ENCODE data around the gene RAB8B. TPM values are rescaled to one million over a fixed set of nuclear protein-coding genes. Genes with fewer than 3 reads are reported as not detected.

RAB8B gene
- polyA plus RNA-seq, 1 donor from 2014 or later, result 87.1 TPM

GRCh38 chr15:63310646-63311045 is 121.2 kb downstream of the RAB8B start:
- Histone ChIP-seq H3K9me3 (ENCODE audit: low read length) (no peaks in the 10 kb centered on the region), H3K36me3 (ENCODE audit: insufficient read depth, low read length) (no peaks in the 10 kb centered on the region), H3K9me2 (ENCODE audit: insufficient read depth, low read length) (no peaks in the 10 kb centered on the region), H3K9ac (ENCODE audit: low read length) (no peak overlapping the region), H3K4me3 (ENCODE audit: low read length) (no peak overlapping the region), H3K4me2 (ENCODE audit: low read length) (no peak overlapping the region), H3K79me2 (replicated peaks; ENCODE audit: insufficient read depth, low read length) (no peaks in the 10 kb centered on the region), H2AFZ (ENCODE audit: low read depth, low read length) (no peak overlapping the region), H3K27ac (ENCODE audit: low read length) (no peak overlapping the region), H4K20me1 (ENCODE audit: insufficient read depth) (no peaks in the 10 kb centered on the region), H3K27me3 (ENCODE audit: insufficient read depth, low read depth, low read length) (no peaks in the 10 kb centered on the region), H3F3A (ENCODE audit: insufficient read depth, low read length, poor library complexity, severe bottlenecking) (no peaks in the 10 kb centered on the region)
- TF ChIP-seq RAD21 (conservative IDR thresholded peaks at IDR 0.05) (no peak), EP300 (conservative IDR thresholded peaks at IDR 0.05; ENCODE audit: poor library complexity, severe bottlenecking) (no peak), SMC3 (conservative IDR thresholded peaks at IDR 0.05; ENCODE audit: poor library complexity) (no peak), POLR2AphosphoS5 (IDR thresholded peaks at IDR 0.05) (no peak), TAF1 (IDR thresholded peaks at IDR 0.05; ENCODE audit: low read depth) (no peak), MXI1 (conservative IDR thresholded peaks at IDR 0.05; ENCODE audit: poor library complexity, severe bottlenecking) (no peak), EZH2 (IDR thresholded peaks at IDR 0.05; ENCODE audit: borderline replicate concordance, insufficient read depth, low read length, poor library complexity, severe bottlenecking) (no peak)
- TF ChIP-seq, protein P1, sequence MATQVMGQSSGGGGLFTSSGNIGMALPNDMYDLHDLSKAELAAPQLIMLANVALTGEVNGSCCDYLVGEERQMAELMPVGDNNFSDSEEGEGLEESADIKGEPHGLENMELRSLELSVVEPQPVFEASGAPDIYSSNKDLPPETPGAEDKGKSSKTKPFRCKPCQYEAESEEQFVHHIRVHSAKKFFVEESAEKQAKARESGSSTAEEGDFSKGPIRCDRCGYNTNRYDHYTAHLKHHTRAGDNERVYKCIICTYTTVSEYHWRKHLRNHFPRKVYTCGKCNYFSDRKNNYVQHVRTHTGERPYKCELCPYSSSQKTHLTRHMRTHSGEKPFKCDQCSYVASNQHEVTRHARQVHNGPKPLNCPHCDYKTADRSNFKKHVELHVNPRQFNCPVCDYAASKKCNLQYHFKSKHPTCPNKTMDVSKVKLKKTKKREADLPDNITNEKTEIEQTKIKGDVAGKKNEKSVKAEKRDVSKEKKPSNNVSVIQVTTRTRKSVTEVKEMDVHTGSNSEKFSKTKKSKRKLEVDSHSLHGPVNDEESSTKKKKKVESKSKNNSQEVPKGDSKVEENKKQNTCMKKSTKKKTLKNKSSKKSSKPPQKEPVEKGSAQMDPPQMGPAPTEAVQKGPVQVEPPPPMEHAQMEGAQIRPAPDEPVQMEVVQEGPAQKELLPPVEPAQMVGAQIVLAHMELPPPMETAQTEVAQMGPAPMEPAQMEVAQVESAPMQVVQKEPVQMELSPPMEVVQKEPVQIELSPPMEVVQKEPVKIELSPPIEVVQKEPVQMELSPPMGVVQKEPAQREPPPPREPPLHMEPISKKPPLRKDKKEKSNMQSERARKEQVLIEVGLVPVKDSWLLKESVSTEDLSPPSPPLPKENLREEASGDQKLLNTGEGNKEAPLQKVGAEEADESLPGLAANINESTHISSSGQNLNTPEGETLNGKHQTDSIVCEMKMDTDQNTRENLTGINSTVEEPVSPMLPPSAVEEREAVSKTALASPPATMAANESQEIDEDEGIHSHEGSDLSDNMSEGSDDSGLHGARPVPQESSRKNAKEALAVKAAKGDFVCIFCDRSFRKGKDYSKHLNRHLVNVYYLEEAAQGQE (IDR thresholded peaks at IDR 0.05; ENCODE audit: borderline replicate concordance), result no peak
- TF ChIP-seq, protein P2, sequence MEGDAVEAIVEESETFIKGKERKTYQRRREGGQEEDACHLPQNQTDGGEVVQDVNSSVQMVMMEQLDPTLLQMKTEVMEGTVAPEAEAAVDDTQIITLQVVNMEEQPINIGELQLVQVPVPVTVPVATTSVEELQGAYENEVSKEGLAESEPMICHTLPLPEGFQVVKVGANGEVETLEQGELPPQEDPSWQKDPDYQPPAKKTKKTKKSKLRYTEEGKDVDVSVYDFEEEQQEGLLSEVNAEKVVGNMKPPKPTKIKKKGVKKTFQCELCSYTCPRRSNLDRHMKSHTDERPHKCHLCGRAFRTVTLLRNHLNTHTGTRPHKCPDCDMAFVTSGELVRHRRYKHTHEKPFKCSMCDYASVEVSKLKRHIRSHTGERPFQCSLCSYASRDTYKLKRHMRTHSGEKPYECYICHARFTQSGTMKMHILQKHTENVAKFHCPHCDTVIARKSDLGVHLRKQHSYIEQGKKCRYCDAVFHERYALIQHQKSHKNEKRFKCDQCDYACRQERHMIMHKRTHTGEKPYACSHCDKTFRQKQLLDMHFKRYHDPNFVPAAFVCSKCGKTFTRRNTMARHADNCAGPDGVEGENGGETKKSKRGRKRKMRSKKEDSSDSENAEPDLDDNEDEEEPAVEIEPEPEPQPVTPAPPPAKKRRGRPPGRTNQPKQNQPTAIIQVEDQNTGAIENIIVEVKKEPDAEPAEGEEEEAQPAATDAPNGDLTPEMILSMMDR (IDR thresholded peaks at IDR 0.05; ENCODE audit: poor library complexity, severe bottlenecking), result no peak

DNA sequence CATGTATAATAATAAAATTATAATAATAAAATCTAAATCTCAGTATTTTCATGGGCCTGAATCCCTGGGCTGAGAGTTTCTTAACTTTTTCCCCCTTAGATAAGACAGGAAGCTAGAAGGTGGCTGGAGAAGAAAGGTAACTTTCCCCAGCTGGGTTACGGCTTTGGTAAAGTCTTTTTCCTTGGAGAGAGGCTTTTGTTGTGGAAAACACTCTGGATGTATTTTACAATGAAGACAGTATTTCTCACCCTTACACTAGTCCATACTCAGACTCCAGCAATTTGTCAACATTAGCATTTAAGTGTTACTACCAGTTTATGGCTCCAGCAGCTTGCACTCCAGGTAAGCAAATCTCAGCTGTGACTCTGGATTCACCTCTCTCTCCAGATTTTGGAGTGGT is 122.9 kb downstream of the RAB8B start:
- no peaks in the 10 kb centered on the region for H3K36me3 ChIP-seq (ENCODE audit: insufficient read depth, low read length)
- H3K4me3 ChIP-seq (ENCODE audit: low read length), result no peak overlapping the region
- no peak overlapping the region for H2AFZ ChIP-seq (ENCODE audit: low read depth, low read length)
- no peak for TF ChIP-seq EP300 (conservative IDR thresholded peaks at IDR 0.05; ENCODE audit: poor library complexity, severe bottlenecking)
- TF ChIP-seq EZH2 (IDR thresholded peaks at IDR 0.05; ENCODE audit: borderline replicate concordance, insufficient read depth, low read length, poor library complexity, severe bottlenecking), result no peak
- TF ChIP-seq, protein P1 (IDR thresholded peaks at IDR 0.05; ENCODE audit: borderline replicate concordance), result no peak
- TF ChIP-seq TAF1 (IDR thresholded peaks at IDR 0.05; ENCODE audit: low read depth), result no peak
- no peak for TF ChIP-seq MXI1 (conservative IDR thresholded peaks at IDR 0.05; ENCODE audit: poor library complexity, severe bottlenecking)
- TF ChIP-seq, protein P2 (IDR thresholded peaks at IDR 0.05; ENCODE audit: poor library complexity, severe bottlenecking), result no peak
- no peak for TF ChIP-seq RAD21 (conservative IDR thresholded peaks at IDR 0.05)
- no peak for TF ChIP-seq POLR2AphosphoS5 (IDR thresholded peaks at IDR 0.05)
- no peak for TF ChIP-seq SMC3 (conservative IDR thresholded peaks at IDR 0.05; ENCODE audit: poor library complexity)
- no peak overlapping the region for H3K4me2 ChIP-seq (ENCODE audit: low read length)
- H3K9me3 ChIP-seq (ENCODE audit: low read length), result no peaks in the 10 kb centered on the region
- no peaks in the 10 kb centered on the region for H3K79me2 ChIP-seq (replicated peaks; ENCODE audit: insufficient read depth, low read length)
- no peak overlapping the region for H3K9ac ChIP-seq (ENCODE audit: low read length)
- no peaks in the 10 kb centered on the region for H4K20me1 ChIP-seq (ENCODE audit: insufficient read depth)
- no peaks in the 10 kb centered on the region for H3F3A ChIP-seq (ENCODE audit: insufficient read depth, low read length, poor library complexity, severe bottlenecking)
- H3K27me3 ChIP-seq (ENCODE audit: insufficient read depth, low read depth, low read length), result no peaks in the 10 kb centered on the region
- no peaks in the 10 kb centered on the region for H3K9me2 ChIP-seq (ENCODE audit: insufficient read depth, low read length)
- H3K27ac ChIP-seq (ENCODE audit: low read length), result no peak overlapping the region

Data from neural cell (in vitro differentiated cells).